ENCODE data around the gene CARD9.

DNA sequence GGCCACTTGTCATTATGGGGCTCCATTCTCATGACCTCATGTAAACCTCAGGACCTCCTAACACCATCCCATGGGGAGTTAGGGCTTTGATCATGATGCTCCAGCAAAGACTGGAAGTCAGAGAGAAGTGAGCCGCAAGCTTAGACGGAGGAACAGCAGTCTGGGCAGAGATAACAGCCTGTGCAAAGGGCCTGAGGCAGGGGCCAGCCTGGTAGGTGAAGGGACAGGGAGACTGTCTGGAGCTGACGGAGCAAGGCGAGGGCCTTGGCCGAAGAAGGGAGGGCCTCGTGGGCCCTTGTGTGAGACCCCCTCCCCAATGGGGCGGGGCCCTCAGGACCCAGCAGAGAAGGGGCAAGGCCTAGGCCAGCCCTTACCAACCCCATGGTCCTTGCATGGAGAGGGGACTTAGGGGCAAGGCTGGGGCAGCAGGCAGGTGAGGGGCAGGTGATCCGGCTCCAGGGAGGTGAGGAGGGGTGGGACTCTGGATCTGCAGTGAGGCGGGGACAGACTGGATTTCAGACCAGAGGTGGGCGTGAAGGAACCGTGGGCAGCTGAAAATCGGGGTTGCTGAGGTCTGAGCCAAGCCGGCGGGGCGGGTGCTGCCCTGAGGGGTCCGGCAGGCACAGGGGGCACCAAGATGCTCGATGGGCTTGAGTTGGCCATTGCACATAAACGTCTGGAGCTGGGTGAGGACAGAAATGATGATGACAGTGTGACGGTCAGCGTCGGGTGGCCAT, 28.8 kb downstream of the CARD9 start:
- TF ChIP-seq, protein P1, sequence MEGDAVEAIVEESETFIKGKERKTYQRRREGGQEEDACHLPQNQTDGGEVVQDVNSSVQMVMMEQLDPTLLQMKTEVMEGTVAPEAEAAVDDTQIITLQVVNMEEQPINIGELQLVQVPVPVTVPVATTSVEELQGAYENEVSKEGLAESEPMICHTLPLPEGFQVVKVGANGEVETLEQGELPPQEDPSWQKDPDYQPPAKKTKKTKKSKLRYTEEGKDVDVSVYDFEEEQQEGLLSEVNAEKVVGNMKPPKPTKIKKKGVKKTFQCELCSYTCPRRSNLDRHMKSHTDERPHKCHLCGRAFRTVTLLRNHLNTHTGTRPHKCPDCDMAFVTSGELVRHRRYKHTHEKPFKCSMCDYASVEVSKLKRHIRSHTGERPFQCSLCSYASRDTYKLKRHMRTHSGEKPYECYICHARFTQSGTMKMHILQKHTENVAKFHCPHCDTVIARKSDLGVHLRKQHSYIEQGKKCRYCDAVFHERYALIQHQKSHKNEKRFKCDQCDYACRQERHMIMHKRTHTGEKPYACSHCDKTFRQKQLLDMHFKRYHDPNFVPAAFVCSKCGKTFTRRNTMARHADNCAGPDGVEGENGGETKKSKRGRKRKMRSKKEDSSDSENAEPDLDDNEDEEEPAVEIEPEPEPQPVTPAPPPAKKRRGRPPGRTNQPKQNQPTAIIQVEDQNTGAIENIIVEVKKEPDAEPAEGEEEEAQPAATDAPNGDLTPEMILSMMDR (conservative IDR thresholded peaks at IDR 0.05; ENCODE audit: low read length), result no peak
- no peak for TF ChIP-seq EZH2phosphoT487 (IDR thresholded peaks at IDR 0.05; ENCODE audit: borderline replicate concordance, low read depth, low read length)

All from OCI-LY7 (cell line).